Progenitor cell of endocrine pancreas (in vitro differentiated cells): Measurements from ENCODE around the gene REEP5. TPM values are rescaled to one million over a fixed set of nuclear protein-coding genes. Genes with fewer than 3 reads are reported as not detected.
A peak's percentile ranks its signal among the peaks of the same experiment; 100 is the strongest.

Experiments
- DNase-seq: peaks from one replicate; pipeline ENCODE4 v3.0.0; 2021; ENCODE audit warnings: low spot score; ENCODE audit not compliant: unreplicated experiment
- H3K27ac Mint-ChIP-seq: 2 replicates; pipeline ENCODE4 v1.8.0; 2021; ENCODE audit warnings: mild to moderate bottlenecking, moderate library complexity, mixed read lengths
- H3K27me3 Mint-ChIP-seq: 2 replicates; pipeline ENCODE4 v1.8.0; 2021; ENCODE audit warnings: mixed read lengths
- H3K36me3 Mint-ChIP-seq: 2 replicates; pipeline ENCODE4 v1.8.0; 2022; ENCODE audit warnings: mixed read lengths; ENCODE audit not compliant: insufficient read depth
- H3K4me1 Mint-ChIP-seq: 2 replicates; pipeline ENCODE4 v1.8.0; 2021; ENCODE audit warnings: low read depth, mixed read lengths
- H3K4me3 Mint-ChIP-seq: 2 replicates; pipeline ENCODE4 v1.8.0; 2021; ENCODE audit warnings: low read depth, mild to moderate bottlenecking, moderate library complexity, mixed read lengths
- H3K9me3 Mint-ChIP-seq: 2 replicates; pipeline ENCODE4 v1.8.0; 2021; ENCODE audit warnings: low read depth, mixed read lengths
- CTCF ChIP-seq: fragments of 200-600 bp; sonication (generic); IDR thresholded peaks from one replicate; pipeline ENCODE4 v1.5.0; 2021; ENCODE audit warnings: antibody characterized with exemption, mild to moderate bottlenecking; ENCODE audit not compliant: unreplicated experiment
- long read RNA-seq: library from polyadenylated mRNA; unstranded; transcript quantifications from one replicate; pipeline ENCODE4 v2.0.0, GENCODE V29; 2020
- total RNA-seq: library from RNA; stranded (reverse); gene quantifications from 2 replicates; pipeline ENCODE4 v1.2.1, GENCODE V29; 2021

The REEP5 gene
- total RNA-seq = 31.9 and 33.8 TPM in 2 replicates
- long read RNA-seq, transcript REEP5-202 (5 exons, 3,326 nt) = major isoform, 260 of 283 reads
- long read RNA-seq, partial matches to known transcripts = 7 of 283 reads
- long read RNA-seq, other reads (novel, unspliced or antisense) = 12 of 283 reads

- peak; percentile 88 for TF ChIP-seq CTCF
- peaks cover 15% of the 10 kb centered on the region for H3K27me3 Mint-ChIP-seq
- H3K4me1 Mint-ChIP-seq = peaks cover 9% of the 10 kb centered on the region
- no peaks in the 10 kb centered on the region for H3K9me3 Mint-ChIP-seq
- peak within 1 kb of the TSS; percentile 94 for H3K4me3 Mint-ChIP-seq
- peak within 1 kb of the TSS; percentile 99 for H3K27ac Mint-ChIP-seq
- peaks cover 10% of the 10 kb centered on the region for H3K36me3 Mint-ChIP-seq
- peak; percentile 77 for DNase-seq
These were observed at the start of gene REEP5 for GRCh38 chr5:112921833-112922817. Gene REEP5 (minus strand): TSS chr5:112922227. CDS start chr5:112922190, 37 bp downstream.

GRCh38 chr5:112971276-112971675 is 49.2 kb upstream of the REEP5 start:
- H3K4me3 Mint-ChIP-seq = no peak overlapping the region
- TF ChIP-seq CTCF = no peak
- no peaks in the 10 kb centered on the region for H3K36me3 Mint-ChIP-seq
- DNase-seq = no peak
- H3K4me1 Mint-ChIP-seq = peaks cover 21% of the 10 kb centered on the region
- no peak overlapping the region for H3K27ac Mint-ChIP-seq
- H3K9me3 Mint-ChIP-seq = no peaks in the 10 kb centered on the region
- H3K27me3 Mint-ChIP-seq = no peaks in the 10 kb centered on the region

- peaks cover 16% of the 10 kb centered on the region for H3K4me1 Mint-ChIP-seq
- H3K27me3 Mint-ChIP-seq = no peaks in the 10 kb centered on the region
- no peak for TF ChIP-seq CTCF
- DNase-seq = no peak
- no peaks in the 10 kb centered on the region for H3K36me3 Mint-ChIP-seq
- H3K4me3 Mint-ChIP-seq = no peak overlapping the region
- peak overlapping the region; percentile 77 for H3K27ac Mint-ChIP-seq
- no peaks in the 10 kb centered on the region for H3K9me3 Mint-ChIP-seq
These were observed 46.5 kb upstream of the REEP5 start for GRCh38 chr5:112968411-112969106.

GRCh38 chr5:112967520-112968083 is 45.6 kb upstream of the REEP5 start:
- no peak overlapping the region for H3K27ac Mint-ChIP-seq
- H3K4me3 Mint-ChIP-seq = no peak overlapping the region
- no peaks in the 10 kb centered on the region for H3K9me3 Mint-ChIP-seq
- no peak for DNase-seq
- H3K27me3 Mint-ChIP-seq = no peaks in the 10 kb centered on the region
- TF ChIP-seq CTCF = no peak
- peaks cover 16% of the 10 kb centered on the region for H3K4me1 Mint-ChIP-seq
- H3K36me3 Mint-ChIP-seq = no peaks in the 10 kb centered on the region
